D721Med (cell line): Measurements from ENCODE around the gene SAP25.

Experiments
- DNase-seq: peaks from one replicate; pipeline ENCODE4 v3.0.0; 2011; ENCODE audit warnings: low spot score; ENCODE audit not compliant: insufficient read length
- FAIRE-seq: peaks from 2 replicates; lab custom pipeline; 2011; peaks lifted over from hg19 to GRCh38; lab: Jason Lieb, UNC
- TF ChIP-seq, protein P1 (sequence below): IDR thresholded peaks from 2 replicates; pipeline ENCODE4 v1.5.1; 2012; ENCODE audit warnings: mild to moderate bottlenecking, control low read depth; ENCODE audit not compliant: insufficient read depth; ENCODE audit errors: missing control alignments

Gene SAP25

DNA sequence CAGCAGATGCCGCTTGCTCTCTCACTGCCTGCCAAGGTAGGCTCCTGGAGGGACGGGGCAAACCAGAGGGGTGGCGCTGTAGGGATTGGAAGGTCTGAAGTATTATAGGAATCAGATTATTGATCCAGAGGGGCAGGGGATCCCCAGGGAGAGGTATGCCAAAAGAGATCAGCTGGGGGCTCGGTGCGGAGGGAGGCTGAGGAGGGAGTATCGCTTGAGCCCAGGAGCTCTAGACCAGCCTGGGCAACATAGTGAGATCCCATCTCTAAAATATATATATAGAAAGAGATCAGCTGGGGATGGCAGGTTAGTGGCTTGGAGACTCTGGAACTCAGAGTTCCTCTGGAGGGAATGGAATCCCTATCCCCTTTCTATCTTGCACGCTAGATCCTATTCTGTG, 21.5 kb upstream of the SAP25 start:
- no peak for DNase-seq
- FAIRE-seq: no peak
- TF ChIP-seq, protein P1, sequence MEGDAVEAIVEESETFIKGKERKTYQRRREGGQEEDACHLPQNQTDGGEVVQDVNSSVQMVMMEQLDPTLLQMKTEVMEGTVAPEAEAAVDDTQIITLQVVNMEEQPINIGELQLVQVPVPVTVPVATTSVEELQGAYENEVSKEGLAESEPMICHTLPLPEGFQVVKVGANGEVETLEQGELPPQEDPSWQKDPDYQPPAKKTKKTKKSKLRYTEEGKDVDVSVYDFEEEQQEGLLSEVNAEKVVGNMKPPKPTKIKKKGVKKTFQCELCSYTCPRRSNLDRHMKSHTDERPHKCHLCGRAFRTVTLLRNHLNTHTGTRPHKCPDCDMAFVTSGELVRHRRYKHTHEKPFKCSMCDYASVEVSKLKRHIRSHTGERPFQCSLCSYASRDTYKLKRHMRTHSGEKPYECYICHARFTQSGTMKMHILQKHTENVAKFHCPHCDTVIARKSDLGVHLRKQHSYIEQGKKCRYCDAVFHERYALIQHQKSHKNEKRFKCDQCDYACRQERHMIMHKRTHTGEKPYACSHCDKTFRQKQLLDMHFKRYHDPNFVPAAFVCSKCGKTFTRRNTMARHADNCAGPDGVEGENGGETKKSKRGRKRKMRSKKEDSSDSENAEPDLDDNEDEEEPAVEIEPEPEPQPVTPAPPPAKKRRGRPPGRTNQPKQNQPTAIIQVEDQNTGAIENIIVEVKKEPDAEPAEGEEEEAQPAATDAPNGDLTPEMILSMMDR: no peak

DNA sequence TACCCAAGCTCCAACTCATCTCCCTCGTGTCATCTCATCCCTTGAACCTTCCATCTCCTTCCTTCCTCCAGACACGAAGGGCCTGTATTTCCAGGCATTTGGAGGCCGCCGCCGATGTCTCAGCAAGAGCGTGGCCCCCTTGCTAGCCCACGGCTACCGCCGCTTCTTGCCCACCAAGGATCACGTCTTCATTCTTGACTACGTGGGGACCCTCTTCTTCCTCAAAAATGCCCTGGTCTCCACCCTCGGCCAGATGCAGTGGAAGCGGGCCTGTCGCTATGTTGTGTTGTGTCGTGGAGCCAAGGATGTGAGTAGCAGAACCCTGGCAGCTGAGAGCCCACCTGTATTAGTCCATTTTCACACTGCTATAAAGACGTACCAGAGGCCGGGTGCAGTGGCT, 17.9 kb upstream of the SAP25 start:
- TF ChIP-seq, protein P1: no peak

DNA sequence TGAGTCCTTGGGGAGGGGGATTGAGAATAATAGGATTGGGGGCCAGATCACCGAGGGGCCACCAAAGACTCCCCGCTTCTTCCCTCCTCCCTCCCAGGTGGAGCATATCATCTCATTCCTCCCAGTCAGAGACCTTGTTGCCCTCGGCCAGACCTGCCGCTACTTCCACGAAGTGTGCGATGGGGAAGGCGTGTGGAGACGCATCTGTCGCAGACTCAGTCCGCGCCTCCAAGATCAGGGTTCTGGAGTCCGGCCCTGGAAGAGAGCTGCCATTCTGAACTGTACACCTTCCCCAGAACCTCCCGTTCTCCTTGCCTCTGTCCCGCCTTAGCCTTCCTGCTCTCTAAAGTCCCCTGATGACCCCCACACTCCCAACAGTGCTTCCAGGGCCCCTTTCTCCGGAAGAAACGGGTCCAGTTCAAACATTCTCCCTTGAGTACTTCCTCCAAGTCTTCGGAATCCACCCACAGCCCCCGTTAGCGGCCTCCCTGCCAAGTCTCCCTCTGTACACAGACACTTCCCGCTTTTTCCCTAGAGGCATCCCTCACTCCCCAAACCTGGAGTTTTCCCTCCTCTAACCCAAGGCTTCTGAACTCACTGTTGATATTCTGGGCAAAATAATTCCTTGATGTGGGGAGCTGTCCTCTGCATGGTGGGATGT, 16.5 kb upstream of the SAP25 start:
- no peak for FAIRE-seq
- DNase-seq: no peak
- TF ChIP-seq, protein P1: no peak

More for the DNA sequence above, 17.9 kb upstream of the SAP25 start:
- DNase-seq (no peak), FAIRE-seq (no peak)

DNA sequence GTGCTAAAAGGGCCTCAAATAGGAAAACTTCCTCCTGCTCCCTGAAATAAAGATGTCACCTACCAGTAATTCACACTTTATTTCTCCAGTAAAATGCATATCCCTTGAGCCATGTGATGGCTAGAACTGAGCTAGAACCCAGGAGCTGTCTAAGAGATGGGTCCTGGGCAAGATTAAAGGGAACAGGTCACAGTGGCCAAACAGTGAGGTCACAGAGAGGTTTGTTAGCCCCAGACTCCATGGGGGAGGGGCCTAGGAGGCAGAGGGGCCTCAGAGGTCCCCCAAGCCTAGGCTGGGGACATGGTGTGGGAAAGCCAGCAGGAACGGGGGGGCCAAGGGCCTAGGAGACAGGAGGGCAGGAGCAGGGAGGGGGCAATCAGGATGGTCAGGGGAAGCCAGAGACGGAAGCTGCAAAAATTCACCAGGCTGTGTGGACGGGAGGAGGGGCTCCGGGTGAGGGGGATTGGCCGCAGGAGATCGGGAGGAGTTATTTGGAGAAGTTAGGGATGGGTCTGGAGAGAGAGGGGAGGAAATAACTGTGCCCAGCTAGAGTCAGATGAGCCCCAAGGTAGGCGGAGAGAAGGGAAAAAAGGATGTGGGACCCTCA, 15.7 kb upstream of the SAP25 start:
- TF ChIP-seq, protein P1: no peak
- DNase-seq: no peak
- no peak for FAIRE-seq

DNA sequence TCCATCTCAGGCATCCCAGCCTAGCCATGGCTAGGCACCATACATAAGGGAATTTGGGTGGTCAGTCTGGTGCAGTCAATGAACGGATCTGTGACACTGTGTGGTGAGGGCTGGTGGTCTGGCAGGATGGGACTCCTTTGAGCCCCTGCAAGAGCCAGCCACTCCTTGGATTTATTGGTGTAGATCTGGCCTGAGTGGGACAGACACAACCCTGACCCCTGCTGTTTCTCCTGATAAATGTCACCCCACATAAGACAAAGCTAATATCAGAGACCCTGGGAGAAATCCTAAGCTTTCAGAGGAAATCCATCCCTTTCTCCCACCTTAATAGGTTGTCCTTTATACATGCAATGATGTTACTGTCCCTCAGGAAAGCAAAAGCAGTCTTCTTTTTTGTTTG, 14.7 kb upstream of the SAP25 start:
- DNase-seq: no peak
- TF ChIP-seq, protein P1: peak; percentile 26
- FAIRE-seq: no peak

DNA sequence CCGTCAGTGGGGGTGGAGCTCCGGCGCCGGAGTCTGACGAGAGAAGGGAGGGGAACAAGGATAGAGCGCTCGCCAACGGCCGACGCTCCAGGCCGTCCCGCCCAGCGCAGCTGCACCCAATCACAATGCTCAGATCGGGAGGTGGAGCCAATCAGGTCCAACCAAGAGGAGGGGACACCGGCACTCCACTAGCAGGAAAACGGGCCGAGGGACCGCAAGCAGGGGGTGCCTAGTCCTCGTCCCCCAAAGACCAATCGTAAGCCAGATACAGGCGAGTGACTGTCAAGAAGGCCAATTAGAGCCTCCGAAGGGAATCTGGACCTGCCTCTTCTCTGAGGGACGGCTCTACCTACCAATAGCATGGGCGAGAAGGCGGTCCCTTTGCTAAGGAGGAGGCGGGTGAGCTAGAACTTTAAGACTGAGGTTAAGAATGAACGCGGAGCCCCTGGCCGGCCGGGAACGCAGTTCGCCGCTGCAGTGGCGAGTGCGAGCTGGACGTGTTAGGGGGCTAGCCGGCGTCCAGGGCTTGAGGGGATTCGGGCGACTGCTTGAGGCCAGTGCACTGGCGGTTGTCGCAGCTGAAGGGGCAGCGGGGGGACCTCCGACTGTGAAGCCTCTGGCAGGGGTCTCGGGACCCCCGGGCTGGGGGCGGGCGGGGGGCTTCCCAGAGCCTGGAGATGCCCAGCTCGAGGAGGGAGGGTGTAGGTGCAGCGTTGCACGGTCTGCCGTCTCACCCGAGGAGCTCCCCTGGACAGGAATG, 12.7 kb upstream of the SAP25 start, which contains the start of gene FBXO24:
Gene FBXO24, plus strand, starts transcription at position 63 of the 760 bp plus-strand sequence. Its CDS starts 298 bp downstream, at position 361.
- TF ChIP-seq, protein P1: no peak
- FAIRE-seq (peak; percentile 74), DNase-seq (peak; percentile 97)
